ENCODE measurements around the gene ESRRB.

- TF ChIP-seq POLR2AphosphoS5 (IDR thresholded peaks at IDR 0.05), result no peak
- TF ChIP-seq, protein P1, sequence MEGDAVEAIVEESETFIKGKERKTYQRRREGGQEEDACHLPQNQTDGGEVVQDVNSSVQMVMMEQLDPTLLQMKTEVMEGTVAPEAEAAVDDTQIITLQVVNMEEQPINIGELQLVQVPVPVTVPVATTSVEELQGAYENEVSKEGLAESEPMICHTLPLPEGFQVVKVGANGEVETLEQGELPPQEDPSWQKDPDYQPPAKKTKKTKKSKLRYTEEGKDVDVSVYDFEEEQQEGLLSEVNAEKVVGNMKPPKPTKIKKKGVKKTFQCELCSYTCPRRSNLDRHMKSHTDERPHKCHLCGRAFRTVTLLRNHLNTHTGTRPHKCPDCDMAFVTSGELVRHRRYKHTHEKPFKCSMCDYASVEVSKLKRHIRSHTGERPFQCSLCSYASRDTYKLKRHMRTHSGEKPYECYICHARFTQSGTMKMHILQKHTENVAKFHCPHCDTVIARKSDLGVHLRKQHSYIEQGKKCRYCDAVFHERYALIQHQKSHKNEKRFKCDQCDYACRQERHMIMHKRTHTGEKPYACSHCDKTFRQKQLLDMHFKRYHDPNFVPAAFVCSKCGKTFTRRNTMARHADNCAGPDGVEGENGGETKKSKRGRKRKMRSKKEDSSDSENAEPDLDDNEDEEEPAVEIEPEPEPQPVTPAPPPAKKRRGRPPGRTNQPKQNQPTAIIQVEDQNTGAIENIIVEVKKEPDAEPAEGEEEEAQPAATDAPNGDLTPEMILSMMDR (IDR thresholded peaks at IDR 0.05), result no peak
- no peak for TF ChIP-seq POLR2A (IDR thresholded peaks at IDR 0.05)
Measured at GRCh38 chr14:76375484-76375883, 453 bp upstream of the ESRRB start.

All from gastroesophageal sphincter (tissue), 3 donors.